Activated T-cell treated with anti-CD3 and anti-CD28 coated beads for 48 hours (primary cell): ENCODE measurements around the gene RBM23.
A peak's percentile ranks its signal among the peaks of the same experiment; 100 is the strongest.
"Not testable (repeated sequence)": the region's sequence is repeated elsewhere in the genome, so short reads cannot be mapped to it uniquely, and the experiment has no call there.

Experiments used
- DNase-seq: peaks from one replicate; pipeline ENCODE4 v3.0.0-alpha.2; 2020; ENCODE audit warnings: low read depth

RBM23 gene

GRCh38 chr14:22864979-22865378 lies 54.0 kb downstream of the RBM23 start:
- DNase-seq: no peak

- no peak for DNase-seq
These were observed 57.3 kb downstream of the RBM23 start for GRCh38 chr14:22861651-22862050.

GRCh38 chr14:22860377-22860776 lies 58.6 kb downstream of the RBM23 start:
- not testable (repeated sequence) for DNase-seq

- DNase-seq: no peak
These were observed 62.5 kb downstream of the RBM23 start for GRCh38 chr14:22856428-22856827.

- no peak for DNase-seq
These were observed 63.8 kb downstream of the RBM23 start for GRCh38 chr14:22854963-22855724.

GRCh38 chr14:22854296-22854695 lies 64.7 kb downstream of the RBM23 start:
- DNase-seq: not testable (repeated sequence)

- peak; percentile 89 for DNase-seq
These were observed 65.8 kb downstream of the RBM23 start for GRCh38 chr14:22852940-22853767.

GRCh38 chr14:22852599-22852939 lies 66.4 kb downstream of the RBM23 start:
- no peak for DNase-seq

- not testable (repeated sequence) for DNase-seq
These were observed 66.8 kb downstream of the RBM23 start for GRCh38 chr14:22852178-22852577.

- DNase-seq: peak; percentile 33
These were observed 67.8 kb downstream of the RBM23 start for GRCh38 chr14:22850944-22851764.

GRCh38 chr14:22849212-22849819 lies 69.6 kb downstream of the RBM23 start:
- DNase-seq: no peak

- DNase-seq: no peak
These were observed 70.4 kb downstream of the RBM23 start for GRCh38 chr14:22848351-22849164.

GRCh38 chr14:22847661-22848341 lies 71.1 kb downstream of the RBM23 start:
- DNase-seq: no peak

GRCh38 chr14:22846811-22847307 lies 72.1 kb downstream of the RBM23 start:
- no peak for DNase-seq

- no peak for DNase-seq
These were observed 72.9 kb downstream of the RBM23 start for GRCh38 chr14:22845821-22846625.

GRCh38 chr14:22845103-22845394 lies 73.9 kb downstream of the RBM23 start:
- DNase-seq: no peak

- DNase-seq: no peak
These were observed 74.5 kb downstream of the RBM23 start for GRCh38 chr14:22844221-22845102.
